ENCODE data around the gene CD84. TPM values are rescaled to one million over a fixed set of nuclear protein-coding genes. Genes with fewer than 3 reads are reported as not detected.
"Not testable (repeated sequence)": the region's sequence is repeated elsewhere in the genome, so short reads cannot be mapped to it uniquely, and the experiment has no call there.

The CD84 gene
- total RNA-seq, 1 experiment from 2014 or later, result not detected

DNA sequence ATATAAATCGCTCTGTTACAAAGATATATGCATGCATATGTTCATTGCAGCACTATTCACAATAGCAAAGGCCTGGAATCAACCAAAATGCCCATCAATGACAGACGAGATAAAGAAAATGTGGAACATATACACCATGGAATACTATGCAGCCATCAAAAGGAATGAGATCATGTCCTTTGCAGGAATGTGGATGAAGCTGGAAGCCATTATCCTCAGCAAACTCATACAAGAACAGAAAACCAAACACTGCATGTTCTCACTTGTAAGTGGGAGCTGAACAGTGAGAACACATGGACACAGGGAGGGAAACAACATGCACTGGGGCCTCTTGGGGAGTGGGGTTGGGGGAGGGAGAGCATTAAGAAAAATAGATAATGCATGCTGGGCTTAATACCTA, 61.8 kb downstream of the CD84 start:
- not testable (repeated sequence) for DNase-seq (ENCODE audit: low read depth)

DNA sequence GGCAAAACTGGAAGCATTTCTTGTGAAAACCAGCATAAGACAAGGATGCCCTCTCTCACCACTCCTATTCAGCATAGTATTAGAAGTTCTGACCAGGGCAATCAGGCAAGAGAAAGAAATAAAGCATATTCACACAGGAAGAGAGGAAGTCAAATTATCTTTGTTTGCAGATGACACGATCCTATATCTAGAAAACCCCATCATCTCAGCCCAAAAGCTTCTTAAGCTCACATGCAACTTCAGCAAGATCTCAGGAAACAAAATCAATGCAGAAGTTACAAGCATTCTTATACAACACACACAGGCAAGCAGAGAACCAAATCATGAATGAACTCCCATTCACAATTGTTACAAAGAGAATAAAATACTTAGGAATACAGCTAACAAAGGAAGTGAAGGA, 63.4 kb downstream of the CD84 start:
- not testable (repeated sequence) for DNase-seq (ENCODE audit: low read depth)

DNA sequence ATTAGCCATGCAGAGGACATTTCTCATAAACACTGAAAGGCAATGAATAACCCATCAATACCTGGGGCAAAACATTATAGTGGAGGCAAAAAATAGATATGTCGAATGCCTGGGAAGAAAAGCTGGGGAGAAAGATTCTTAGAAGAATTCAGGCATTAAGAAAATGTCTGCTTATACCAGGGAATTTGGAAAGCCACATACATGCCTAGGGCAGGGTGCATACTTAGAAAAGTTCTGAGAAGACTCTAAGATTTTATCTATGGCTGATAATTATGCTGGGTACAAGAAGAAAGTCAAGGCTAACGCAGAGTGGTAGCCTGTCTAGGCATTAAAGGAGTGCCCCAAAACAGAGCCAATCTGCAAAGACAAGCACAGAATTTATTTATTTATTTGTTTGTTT, 74.6 kb downstream of the CD84 start:
- no peak for DNase-seq (ENCODE audit: low read depth)

DNA sequence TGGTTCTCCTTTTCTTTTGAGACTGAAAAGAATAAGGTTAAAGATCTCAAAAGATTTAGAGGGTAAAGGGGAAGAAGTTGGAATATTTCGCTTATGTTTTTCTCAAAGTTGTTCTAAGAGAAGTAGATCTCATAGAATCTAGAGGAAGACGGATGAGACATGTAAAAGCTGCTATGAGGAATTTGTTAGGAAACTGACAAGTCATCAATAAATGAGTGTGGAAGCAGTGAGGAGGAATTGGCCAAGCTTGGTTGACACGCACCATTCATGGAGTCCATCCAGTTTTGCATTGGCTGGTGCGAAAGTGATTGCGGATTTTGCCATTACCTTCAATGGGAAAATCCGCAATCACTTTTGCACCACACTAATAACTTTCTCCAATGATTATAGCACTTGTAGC, 76.2 kb downstream of the CD84 start:
- DNase-seq (ENCODE audit: low read depth), result no peak

DNA sequence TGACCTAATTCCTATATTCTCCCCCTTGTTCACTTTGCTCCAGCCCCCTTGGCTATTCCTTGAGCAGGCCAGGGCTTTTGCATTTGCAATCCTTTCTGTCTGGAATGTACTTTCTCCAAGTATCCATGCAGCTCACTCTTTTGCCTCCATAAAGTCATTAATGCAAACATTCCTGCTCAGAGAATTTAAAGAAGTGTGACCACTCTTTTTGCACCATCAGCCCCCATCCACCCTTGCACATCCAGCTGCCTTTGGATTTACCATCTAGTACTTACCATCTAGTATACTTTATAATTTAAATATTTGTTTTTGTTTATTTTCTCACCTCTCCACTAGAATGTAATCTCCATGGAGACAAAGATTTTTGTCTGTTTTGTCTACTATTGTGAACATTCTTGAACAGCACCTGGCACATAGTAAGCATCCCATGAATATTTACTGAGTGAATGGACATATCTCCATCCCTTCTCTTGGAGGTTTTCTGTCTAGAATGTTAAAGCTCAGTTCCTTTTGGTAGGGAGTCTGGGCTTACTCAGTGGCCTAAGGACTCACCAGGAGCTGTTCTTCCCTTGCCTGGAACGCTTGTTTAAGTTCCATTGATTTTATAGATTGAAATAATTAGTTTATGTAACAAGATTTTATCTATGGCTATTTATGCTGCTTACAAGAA, 78.8 kb downstream of the CD84 start:
- no peak for DNase-seq (ENCODE audit: low read depth)

DNA sequence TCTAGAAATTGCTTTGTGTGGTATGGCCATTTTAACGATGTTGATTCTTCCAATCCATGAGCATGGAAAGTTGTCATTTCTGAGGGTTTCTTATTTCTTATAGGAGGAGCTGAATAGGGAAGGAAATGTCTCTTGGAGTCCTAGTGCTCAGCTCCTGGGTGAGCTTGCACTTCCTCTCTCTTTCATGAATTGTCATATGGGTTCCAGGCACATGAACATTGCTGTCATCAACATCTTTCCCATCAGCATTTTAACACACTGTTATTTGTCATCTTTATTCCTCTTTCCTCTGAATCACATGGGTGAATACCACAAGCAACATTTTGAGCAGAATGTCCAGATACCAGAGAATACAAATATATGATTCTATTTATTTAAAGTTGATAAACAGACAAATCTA, 79.7 kb downstream of the CD84 start:
- DNase-seq (ENCODE audit: low read depth), result no peak

DNA sequence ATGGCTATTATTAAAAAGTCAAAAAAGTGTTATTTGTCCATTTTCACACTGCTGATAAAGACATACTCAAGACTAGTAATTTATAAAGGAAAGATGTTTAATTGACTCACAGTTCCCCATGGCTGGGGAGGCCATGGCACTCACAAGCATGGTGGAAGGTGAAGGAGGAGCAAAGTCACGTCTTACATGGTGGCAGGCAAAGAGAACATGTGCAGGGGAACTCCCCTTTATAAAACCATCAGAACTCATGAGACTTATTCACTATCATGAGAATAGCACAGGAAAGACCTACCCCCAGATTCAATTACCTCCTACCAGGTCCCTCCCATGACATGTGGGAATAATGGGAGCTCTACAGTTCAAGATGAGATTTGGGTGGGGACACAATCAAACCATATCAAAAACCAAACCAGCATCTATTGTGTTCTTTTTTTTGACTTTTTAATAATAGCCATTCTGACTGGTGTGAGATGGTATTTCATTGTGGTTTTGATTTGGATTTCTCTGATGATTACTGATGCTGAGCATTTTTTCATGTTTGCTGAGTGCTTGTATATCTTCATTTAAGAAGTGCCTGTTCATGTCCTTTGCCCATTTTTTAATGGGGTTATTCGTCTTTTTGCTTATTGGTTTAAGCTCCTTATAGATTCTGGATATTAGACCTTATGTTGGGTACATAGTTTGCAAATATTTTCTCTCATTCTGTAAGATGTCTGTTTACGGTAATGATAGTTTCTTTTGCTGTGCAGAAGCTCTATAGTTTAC, 80.8 kb downstream of the CD84 start:
- not testable (repeated sequence) for DNase-seq (ENCODE audit: low read depth)

DNA sequence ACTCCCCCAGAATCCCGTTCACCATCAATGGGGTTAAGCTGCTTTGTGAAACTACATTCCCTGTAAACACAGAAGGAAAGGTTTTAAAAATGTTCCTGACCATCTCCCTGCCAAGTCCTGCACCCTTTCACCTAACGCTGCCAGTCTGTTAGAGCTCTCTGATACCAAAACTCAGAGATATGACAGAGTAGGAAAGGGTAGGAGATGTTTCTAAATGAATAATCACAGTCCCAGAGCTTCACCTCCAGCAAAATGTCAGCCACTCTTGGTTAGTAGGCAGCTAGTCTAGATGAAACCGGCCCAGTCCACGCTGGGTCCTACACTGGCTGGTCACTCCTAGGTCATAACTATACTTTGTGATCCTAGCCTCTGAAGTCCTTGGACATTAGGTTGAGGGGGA, 83.0 kb downstream of the CD84 start:
- DNase-seq (ENCODE audit: low read depth), result no peak

DNA sequence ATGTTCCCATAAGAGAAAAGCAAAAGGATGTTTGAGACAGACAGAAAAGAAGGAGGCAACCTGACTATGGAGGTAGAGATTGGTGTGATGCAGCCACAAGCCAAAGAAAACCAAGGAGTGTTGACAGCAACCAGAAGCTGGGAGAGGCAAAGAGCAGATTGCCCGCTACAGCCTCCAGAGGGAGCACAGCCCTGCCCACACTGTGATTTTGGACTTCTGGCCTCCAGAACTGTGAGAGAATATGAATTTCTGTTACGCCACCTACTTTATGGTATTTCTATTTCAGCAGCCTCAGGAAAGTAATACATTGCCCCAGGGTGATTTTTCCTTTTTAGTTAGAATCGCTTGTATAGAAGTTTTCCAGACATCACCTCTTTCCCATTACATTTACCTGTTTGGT, 84.7 kb downstream of the CD84 start:
- DNase-seq (ENCODE audit: low read depth), result peak; percentile 7

DNA sequence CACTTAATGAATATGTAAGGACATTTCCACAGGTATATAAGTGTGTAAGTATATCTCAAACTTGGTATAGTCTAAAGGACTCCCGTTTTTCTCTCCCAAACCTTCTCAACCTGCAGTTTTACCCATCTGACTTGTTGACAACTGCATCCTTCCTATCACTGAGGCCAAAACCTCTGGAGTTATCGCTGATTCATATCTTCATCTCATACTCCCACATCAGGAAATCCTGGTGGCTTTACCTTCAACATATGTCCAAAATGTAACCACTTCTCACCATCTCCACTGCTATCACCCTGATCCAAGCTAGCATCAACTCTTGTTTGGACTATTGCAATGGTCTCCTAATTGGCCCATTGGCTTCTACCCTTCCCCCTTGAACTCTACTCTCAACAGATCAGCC, 86.7 kb downstream of the CD84 start:
- no peak for DNase-seq (ENCODE audit: low read depth)

DNA sequence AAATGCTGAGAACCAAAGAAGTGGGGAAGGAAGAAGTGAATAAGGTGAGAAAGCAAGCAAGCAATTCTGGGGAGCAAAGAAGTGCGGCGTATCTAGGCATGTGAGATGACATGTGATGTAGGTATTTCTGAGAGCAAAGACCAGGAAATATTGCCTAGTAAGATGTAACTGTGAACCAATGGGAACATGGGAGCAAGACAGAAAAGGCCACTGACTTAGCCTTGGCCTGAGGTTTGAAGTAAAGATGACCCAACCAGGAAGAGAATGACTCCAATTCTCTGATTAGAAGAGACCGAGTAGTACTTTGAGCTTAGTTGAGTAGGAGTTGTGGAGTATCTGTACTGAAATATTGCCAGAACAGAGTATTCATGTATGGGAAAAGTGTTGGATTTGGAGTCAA, 87.3 kb downstream of the CD84 start:
- no peak for DNase-seq (ENCODE audit: low read depth)

Other genes with a start within 250 kb of the CD84 start
- 144 and 227 TPM in 2 replicates for gene COPA, start 236.2 kb downstream of the CD84 start, total RNA-seq (2014; rRNA removed; shearing (Covaris generic))
- gene NCSTN, start 236.1 kb downstream of the CD84 start, total RNA-seq (2014; rRNA removed; shearing (Covaris generic)), result 91.8 and 135 TPM in 2 replicates
- not detected in 2 replicates for gene NHLH1, start 212.4 kb downstream of the CD84 start, total RNA-seq (2014; rRNA removed; shearing (Covaris generic))
- gene VANGL2, start 178.9 kb downstream of the CD84 start, total RNA-seq (2014; rRNA removed; shearing (Covaris generic)), result 0.27 and 0.34 TPM in 2 replicates
- not detected in 2 replicates for gene SLAMF6, start 56.2 kb downstream of the CD84 start, total RNA-seq (2014; rRNA removed; shearing (Covaris generic))
- not detected in 2 replicates for gene SLAMF1, start 67.5 kb upstream of the CD84 start, total RNA-seq (2014; rRNA removed; shearing (Covaris generic))
- 0.05 TPM in 1 of 2 replicates, not detected in the other for gene CD48, start 132.3 kb upstream of the CD84 start, total RNA-seq (2014; rRNA removed; shearing (Covaris generic))
- gene SLAMF7, start 159.8 kb upstream of the CD84 start, total RNA-seq (2014; rRNA removed; shearing (Covaris generic)), result 3.9 and 7.8 TPM in 2 replicates
- gene LY9, start 216.7 kb upstream of the CD84 start, total RNA-seq (2014; rRNA removed; shearing (Covaris generic)), result not detected in 2 replicates

Measured in M059J (cell line).